ENCODE data around the gene PDIA6. TPM values are rescaled to one million over a fixed set of nuclear protein-coding genes. Genes with fewer than 3 reads are reported as not detected.
"Not testable (repeated sequence)": the region's sequence is repeated elsewhere in the genome, so short reads cannot be mapped to it uniquely, and the experiment has no call there.

Gene PDIA6
- total and polyA plus RNA-seq, 9 of the 15 experiments (the other 6 are each of a cell fraction or from before 2014, with no cell fraction given), result 166 to 268 (median 229) TPM

- 86% methylated on average over 4 of the region's 6 CpGs for WGBS (ENCODE audit: insufficient coverage, low coverage, missing lambda C conversion rate)
- intact Hi-C loops (cut with micrococcal nuclease); H3K27me3 ChIP-seq (ENCODE audit: control insufficient read depth in 2 of 2, insufficient read depth in 2 of 2, low read length in 2 of 2); H3K9ac ChIP-seq (ENCODE audit: insufficient read depth in 1 of 2, low read depth in 2 of 2, low read length in 2 of 2); ATAC-seq; H3K27ac ChIP-seq (ENCODE audit: extremely low read depth, low read depth, low read length); in situ Hi-C loops (cut with MboI); DNase-seq (ENCODE audit: extremely low read depth in 1 of 4, low spot score in 3 of 4); H2AFZ ChIP-seq (ENCODE audit: low read depth, low read length); H3K9me1 ChIP-seq (ENCODE audit: control insufficient read depth, insufficient read depth, low read length); H3K4me2 ChIP-seq (ENCODE audit: insufficient read depth, low read length); H3K4me3 ChIP-seq; BruUV-seq (replicated peaks); FAIRE-seq; H3K9me3 ChIP-seq (replicated peaks; ENCODE audit: control insufficient read depth, insufficient read depth, low read depth, low read length); POLR2A ChIA-PET; CTCF ChIA-PET (ENCODE audit: low intra/inter-chr PET ratio): not testable (repeated sequence)
- Histone ChIP-seq H3K79me2 (ENCODE audit: control insufficient read depth, insufficient read depth, low read length) (peaks cover 82% of the 10 kb centered on the region), H4K20me1 (replicated peaks; ENCODE audit: control insufficient read depth, insufficient read depth, low read length) (peaks cover 46% of the 10 kb centered on the region), H3K4me1 (replicated peaks in 1 of 2; ENCODE audit: control insufficient read depth in 2 of 2, insufficient read depth in 2 of 2, low read length in 2 of 2) (peaks cover 3 to 26% of the 10 kb centered on the region in 2 experiments; a peak in 2 of 5 replicates), H3K36me3 (ENCODE audit: control insufficient read depth, insufficient read depth, low read length) (peaks cover 68% of the 10 kb centered on the region; the same call in 2 of the 3 replicates)
- peak; percentile 78 for TF ChIP-seq ZNF121 (CRISPR knock-in tag; conservative IDR thresholded peaks at IDR 0.05)
Measured at GRCh38 chr2:10805990-10806389, 6.6 kb downstream of the PDIA6 start.

- BruUV-seq (replicated peaks), result no TSS peak
- 96% methylated on average over 8 of the region's 8 CpGs for WGBS (ENCODE audit: insufficient coverage, low coverage, missing lambda C conversion rate)
- CTCF ChIA-PET (ENCODE audit: low intra/inter-chr PET ratio), result no interaction called here
- no peak overlapping the region for H3K4me3 ChIP-seq
- no peak overlapping the region for H3K27ac ChIP-seq (ENCODE audit: extremely low read depth, low read depth, low read length)
- peaks cover 31% of the 10 kb centered on the region for H4K20me1 ChIP-seq (replicated peaks; ENCODE audit: control insufficient read depth, insufficient read depth, low read length)
- no peak for ATAC-seq
- peaks cover 0 to 3% of the 10 kb centered on the region in 2 experiments; a peak in 2 of 5 replicates for H3K4me1 ChIP-seq (replicated peaks in 1 of 2; ENCODE audit: control insufficient read depth in 2 of 2, insufficient read depth in 2 of 2, low read length in 2 of 2)
- H3K27me3 ChIP-seq (ENCODE audit: control insufficient read depth in 2 of 2, insufficient read depth in 2 of 2, low read length in 2 of 2), result no peaks in the 10 kb centered on the region
- intact Hi-C loops (cut with micrococcal nuclease) (no loop called here), in situ Hi-C loops (cut with MboI) (no loop called here)
- H3K4me2 ChIP-seq (ENCODE audit: insufficient read depth, low read length), result no peak overlapping the region
- POLR2A ChIA-PET, result interaction anchor here (2.5 kb wide), 1 partner anchor 10 kb away, joined by 6 read pairs; the partner anchor contains the start of gene PDIA6
- H3K9me3 ChIP-seq (replicated peaks; ENCODE audit: control insufficient read depth, insufficient read depth, low read depth, low read length), result no peaks in the 10 kb centered on the region
- H3K9ac ChIP-seq (ENCODE audit: insufficient read depth in 1 of 2, low read depth in 2 of 2, low read length in 2 of 2), result no peak overlapping the region
- no peak for DNase-seq (ENCODE audit: extremely low read depth in 1 of 4, low spot score in 3 of 4)
- peaks cover 70% of the 10 kb centered on the region for H3K36me3 ChIP-seq (ENCODE audit: control insufficient read depth, insufficient read depth, low read length)
- no peak for FAIRE-seq
- H3K79me2 ChIP-seq (ENCODE audit: control insufficient read depth, insufficient read depth, low read length), result peaks cover 78% of the 10 kb centered on the region
- H3K9me1 ChIP-seq (ENCODE audit: control insufficient read depth, insufficient read depth, low read length), result no peaks in the 10 kb centered on the region
- H2AFZ ChIP-seq (ENCODE audit: low read depth, low read length), result no peak overlapping the region
- TF ChIP-seq DACH1 (IDR thresholded peaks at IDR 0.05; ENCODE audit: partially characterized antibody) (no peak), ETS1 (conservative IDR thresholded peaks at IDR 0.05; ENCODE audit: control insufficient read depth, low read depth, low read length) (no peak), SIN3B (IDR thresholded peaks at IDR 0.05; ENCODE audit: low read depth) (no peak), CEBPG (CRISPR knock-in tag; IDR thresholded peaks at IDR 0.05) (no peak), CEBPG (tag; conservative IDR thresholded peaks at IDR 0.05 in 1 of 2, IDR thresholded peaks at IDR 0.05 in 1 of 2) (no peak), KAT8 (IDR thresholded peaks at IDR 0.05; ENCODE audit: low read depth) (no peak), ZNF277 (CRISPR knock-in tag; IDR thresholded peaks at IDR 0.05; ENCODE audit: borderline replicate concordance) (no peak), CGGBP1 (CRISPR knock-in tag; IDR thresholded peaks at IDR 0.05) (no peak), PHF21A (IDR thresholded peaks at IDR 0.05; ENCODE audit: borderline replicate concordance, low read depth) (no peak), CBX5 (IDR thresholded peaks at IDR 0.05; ENCODE audit: borderline replicate concordance, low read depth) (no peak), ZNF197 (CRISPR knock-in tag; IDR thresholded peaks at IDR 0.05; ENCODE audit: low read depth) (no peak), TEAD4 (IDR thresholded peaks at IDR 0.05; ENCODE audit: low read length) (no peak), TEAD4 (CRISPR knock-in tag; IDR thresholded peaks at IDR 0.05; ENCODE audit: borderline replicate concordance) (no peak), GABPA (tag; conservative IDR thresholded peaks at IDR 0.05; ENCODE audit: low read depth) (no peak)
Measured at GRCh38 chr2:10802657-10803056, 9.9 kb downstream of the PDIA6 start.

Data from K562 (cell line).